ENCODE data around the gene ZDHHC9. TPM values are rescaled to one million over a fixed set of nuclear protein-coding genes. Genes with fewer than 3 reads are reported as not detected.

The ZDHHC9 gene
- total RNA-seq, 1 experiment from 2014 or later: 41.0 TPM

DNA sequence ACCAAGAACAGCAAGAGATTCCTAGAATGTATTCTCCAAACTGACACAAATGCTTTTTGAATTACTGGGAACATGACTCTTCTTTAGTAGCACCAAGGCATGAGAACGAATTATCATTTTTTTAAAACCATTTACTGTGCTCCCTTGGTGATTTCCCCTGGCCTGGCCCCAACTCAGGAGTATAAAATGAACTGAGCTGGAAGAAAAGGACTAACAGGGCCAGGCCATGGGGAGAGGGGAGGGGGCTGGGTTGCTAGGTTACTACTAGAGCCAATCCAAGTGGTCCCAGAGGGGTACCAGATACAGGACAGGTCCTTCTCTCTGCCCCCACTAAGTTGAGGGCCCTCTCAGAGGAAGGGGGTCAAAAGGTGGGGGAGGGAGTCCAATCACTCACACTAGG, 40.8 kb downstream of the ZDHHC9 start:
- H3K36me3 ChIP-seq (ENCODE audit: control insufficient read depth, insufficient read depth, low read length): no peaks in the 10 kb centered on the region
- no peak overlapping the region for H3K4me3 ChIP-seq (ENCODE audit: low read depth, low read length)
- no peaks in the 10 kb centered on the region for H3K9me3 Mint-ChIP-seq (ENCODE audit: unreplicated experiment)
- H3K4me3 Mint-ChIP-seq (ENCODE audit: unreplicated experiment): no peak overlapping the region
- no peaks in the 10 kb centered on the region for H3K27me3 Mint-ChIP-seq (ENCODE audit: insufficient read depth, unreplicated experiment)
- TF ChIP-seq, protein P1, sequence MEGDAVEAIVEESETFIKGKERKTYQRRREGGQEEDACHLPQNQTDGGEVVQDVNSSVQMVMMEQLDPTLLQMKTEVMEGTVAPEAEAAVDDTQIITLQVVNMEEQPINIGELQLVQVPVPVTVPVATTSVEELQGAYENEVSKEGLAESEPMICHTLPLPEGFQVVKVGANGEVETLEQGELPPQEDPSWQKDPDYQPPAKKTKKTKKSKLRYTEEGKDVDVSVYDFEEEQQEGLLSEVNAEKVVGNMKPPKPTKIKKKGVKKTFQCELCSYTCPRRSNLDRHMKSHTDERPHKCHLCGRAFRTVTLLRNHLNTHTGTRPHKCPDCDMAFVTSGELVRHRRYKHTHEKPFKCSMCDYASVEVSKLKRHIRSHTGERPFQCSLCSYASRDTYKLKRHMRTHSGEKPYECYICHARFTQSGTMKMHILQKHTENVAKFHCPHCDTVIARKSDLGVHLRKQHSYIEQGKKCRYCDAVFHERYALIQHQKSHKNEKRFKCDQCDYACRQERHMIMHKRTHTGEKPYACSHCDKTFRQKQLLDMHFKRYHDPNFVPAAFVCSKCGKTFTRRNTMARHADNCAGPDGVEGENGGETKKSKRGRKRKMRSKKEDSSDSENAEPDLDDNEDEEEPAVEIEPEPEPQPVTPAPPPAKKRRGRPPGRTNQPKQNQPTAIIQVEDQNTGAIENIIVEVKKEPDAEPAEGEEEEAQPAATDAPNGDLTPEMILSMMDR (IDR thresholded peaks at IDR 0.05; ENCODE audit: insufficient read depth in 1 of 2, low read depth in 1 of 2, low read length in 1 of 2, severe bottlenecking in 1 of 2, unreplicated experiment in 1 of 2): no peak
- H3K27me3 ChIP-seq (replicated peaks; ENCODE audit: control insufficient read depth, insufficient read depth, low read length): no peaks in the 10 kb centered on the region
- intact Hi-C loops (cut with micrococcal nuclease; ENCODE audit: unreplicated experiment): no loop called here
- DNase-seq: no peak
- CTCF ChIA-PET: no interaction called here
- peaks cover 28% of the 10 kb centered on the region for H3K36me3 Mint-ChIP-seq (ENCODE audit: insufficient read depth, unreplicated experiment)
- POLR2A ChIA-PET: no interaction called here
- no peak overlapping the region for H3K27ac Mint-ChIP-seq (ENCODE audit: unreplicated experiment)
- BruUV-seq (replicated peaks): no TSS peak
- H3K9me3 ChIP-seq: no peaks in the 10 kb centered on the region
- no peaks in the 10 kb centered on the region for H3K4me1 Mint-ChIP-seq (ENCODE audit: low read depth, unreplicated experiment)
- H3K4me1 ChIP-seq: no peaks in the 10 kb centered on the region

DNA sequence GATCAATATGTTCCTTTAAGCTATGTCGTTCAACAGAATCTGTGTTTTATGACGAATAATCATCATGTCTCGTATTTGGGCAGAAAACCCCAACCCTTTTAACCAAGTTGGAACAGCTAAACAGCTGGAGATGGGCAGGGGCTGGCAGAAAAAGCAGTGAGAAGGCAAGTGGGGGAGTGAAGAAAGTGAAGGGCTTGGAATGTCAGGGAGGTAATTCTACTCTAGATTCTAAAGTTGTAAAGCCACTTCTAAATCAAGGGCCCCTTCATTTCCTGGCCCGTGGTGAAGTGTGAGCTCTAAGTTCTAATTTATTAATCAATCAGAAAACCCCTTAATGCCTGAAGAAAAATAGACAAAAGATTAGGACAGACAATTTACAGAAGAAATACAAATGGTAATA, 43.5 kb downstream of the ZDHHC9 start:
- H3K36me3 ChIP-seq (ENCODE audit: control insufficient read depth, insufficient read depth, low read length): no peaks in the 10 kb centered on the region
- DNase-seq: no peak
- ChIA-PET POLR2A (no interaction called here), CTCF (no interaction called here)
- no peaks in the 10 kb centered on the region for H3K9me3 ChIP-seq
- H3K27me3 ChIP-seq (replicated peaks; ENCODE audit: control insufficient read depth, insufficient read depth, low read length): no peaks in the 10 kb centered on the region
- intact Hi-C loops (cut with micrococcal nuclease; ENCODE audit: unreplicated experiment): no loop called here
- Mint-ChIP-seq H3K36me3 (ENCODE audit: insufficient read depth, unreplicated experiment) (peaks cover 13% of the 10 kb centered on the region), H3K4me1 (ENCODE audit: low read depth, unreplicated experiment) (no peaks in the 10 kb centered on the region), H3K27me3 (ENCODE audit: insufficient read depth, unreplicated experiment) (no peaks in the 10 kb centered on the region), H3K27ac (ENCODE audit: unreplicated experiment) (no peak overlapping the region), H3K4me3 (ENCODE audit: unreplicated experiment) (no peak overlapping the region), H3K9me3 (ENCODE audit: unreplicated experiment) (no peaks in the 10 kb centered on the region)
- TF ChIP-seq, protein P1 (IDR thresholded peaks at IDR 0.05; ENCODE audit: insufficient read depth in 1 of 2, low read depth in 1 of 2, low read length in 1 of 2, severe bottlenecking in 1 of 2, unreplicated experiment in 1 of 2): no peak
- H3K4me3 ChIP-seq (ENCODE audit: low read depth, low read length): no peak overlapping the region
- no peaks in the 10 kb centered on the region for H3K4me1 ChIP-seq
- BruUV-seq (replicated peaks): no TSS peak

DNA sequence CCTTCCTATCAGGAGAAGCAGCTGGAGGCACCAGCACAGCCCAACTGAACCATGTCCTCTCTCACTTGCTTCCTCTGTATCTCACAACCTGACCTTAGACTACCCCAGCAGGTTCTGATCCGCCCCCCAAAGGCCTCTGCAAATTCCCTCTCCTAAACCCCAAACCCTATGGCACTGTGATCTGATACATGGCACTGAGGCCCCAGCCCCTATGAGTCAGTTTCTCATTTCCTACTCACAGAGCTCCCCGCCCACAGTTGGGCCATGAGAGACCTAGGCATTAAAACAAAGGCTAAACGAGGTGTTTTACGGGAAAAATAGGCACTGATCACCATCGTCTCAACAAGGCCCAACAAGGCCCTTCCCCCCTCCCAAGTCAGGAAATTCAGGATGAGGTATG, 44.8 kb downstream of the ZDHHC9 start:
- H3K4me3 ChIP-seq (ENCODE audit: low read depth, low read length): no peak overlapping the region
- no peaks in the 10 kb centered on the region for H3K4me1 ChIP-seq
- CTCF ChIA-PET: no interaction called here
- no peak for DNase-seq
- no peaks in the 10 kb centered on the region for H3K27me3 Mint-ChIP-seq (ENCODE audit: insufficient read depth, unreplicated experiment)
- POLR2A ChIA-PET: no interaction called here
- BruUV-seq (replicated peaks): no TSS peak
- no peak overlapping the region for H3K4me3 Mint-ChIP-seq (ENCODE audit: unreplicated experiment)
- TF ChIP-seq, protein P1 (IDR thresholded peaks at IDR 0.05; ENCODE audit: insufficient read depth in 1 of 2, low read depth in 1 of 2, low read length in 1 of 2, severe bottlenecking in 1 of 2, unreplicated experiment in 1 of 2): no peak
- peaks cover 5% of the 10 kb centered on the region for H3K36me3 Mint-ChIP-seq (ENCODE audit: insufficient read depth, unreplicated experiment)
- no peaks in the 10 kb centered on the region for H3K9me3 ChIP-seq
- H3K27ac Mint-ChIP-seq (ENCODE audit: unreplicated experiment): no peak overlapping the region
- H3K4me1 Mint-ChIP-seq (ENCODE audit: low read depth, unreplicated experiment): no peaks in the 10 kb centered on the region
- H3K36me3 ChIP-seq (ENCODE audit: control insufficient read depth, insufficient read depth, low read length): no peaks in the 10 kb centered on the region
- intact Hi-C loops (cut with micrococcal nuclease; ENCODE audit: unreplicated experiment): no loop called here
- H3K9me3 Mint-ChIP-seq (ENCODE audit: unreplicated experiment): no peaks in the 10 kb centered on the region
- H3K27me3 ChIP-seq (replicated peaks; ENCODE audit: control insufficient read depth, insufficient read depth, low read length): no peaks in the 10 kb centered on the region
